GM19328 (cell line): ENCODE results near the gene MALT1.
"Not testable (repeated sequence)": the region's sequence is repeated elsewhere in the genome, so short reads cannot be mapped to it uniquely, and the experiment has no call there.

Experiments used
- ATAC-seq: cut with Tn5 transposase; IDR thresholded peaks from one replicate; pipeline ENCODE4 v1.9.1; 2021; ENCODE audit warnings: mild to moderate bottlenecking, moderate library complexity; ENCODE audit not compliant: unreplicated experiment

MALT1 gene

GRCh38 chr18:58766946-58767345 is 95.7 kb downstream of the MALT1 start:
- no peak for ATAC-seq

GRCh38 chr18:58768293-58768974 is 97.2 kb downstream of the MALT1 start:
- peak; percentile 89 for ATAC-seq

- ATAC-seq = no peak
These were observed 98.1 kb downstream of the MALT1 start for GRCh38 chr18:58769321-58769720.

GRCh38 chr18:58770601-58771000 is 99.3 kb downstream of the MALT1 start:
- no peak for ATAC-seq

GRCh38 chr18:58772161-58772560 is 100.9 kb downstream of the MALT1 start:
- no peak for ATAC-seq

- no peak for ATAC-seq
These were observed 104.8 kb downstream of the MALT1 start for GRCh38 chr18:58776084-58776483.

- not testable (repeated sequence) for ATAC-seq
These were observed 105.3 kb downstream of the MALT1 start for GRCh38 chr18:58776541-58776940.

- no peak for ATAC-seq
These were observed 106.2 kb downstream of the MALT1 start for GRCh38 chr18:58777471-58777870.

- no peak for ATAC-seq
These were observed 108.3 kb downstream of the MALT1 start for GRCh38 chr18:58779529-58779928.

GRCh38 chr18:58780045-58780444 is 108.8 kb downstream of the MALT1 start:
- no peak for ATAC-seq

GRCh38 chr18:58781627-58782194 is 110.4 kb downstream of the MALT1 start:
- ATAC-seq = no peak

- ATAC-seq = no peak
These were observed 113.4 kb downstream of the MALT1 start for GRCh38 chr18:58784601-58785137.

GRCh38 chr18:58785171-58785805 is 114.0 kb downstream of the MALT1 start:
- ATAC-seq = no peak

GRCh38 chr18:58785870-58786269 is 114.6 kb downstream of the MALT1 start:
- ATAC-seq = no peak

- no peak for ATAC-seq
These were observed 116.4 kb downstream of the MALT1 start for GRCh38 chr18:58787536-58788149.

GRCh38 chr18:58788470-58788869 is 117.2 kb downstream of the MALT1 start:
- no peak for ATAC-seq

GRCh38 chr18:58788971-58789875 is 118.0 kb downstream of the MALT1 start:
- no peak for ATAC-seq

GRCh38 chr18:58789876-58790240 is 118.6 kb downstream of the MALT1 start:
- no peak for ATAC-seq

GRCh38 chr18:58792086-58792485 is 120.8 kb downstream of the MALT1 start:
- ATAC-seq = peak; percentile 78

- no peak for ATAC-seq
These were observed 122.1 kb downstream of the MALT1 start for GRCh38 chr18:58793361-58793760.

- no peak for ATAC-seq
These were observed 125.0 kb downstream of the MALT1 start for GRCh38 chr18:58796220-58796619.
